ENCODE measurements around the gene NDUFS7. TPM values are rescaled to one million over a fixed set of nuclear protein-coding genes. Genes with fewer than 3 reads are reported as not detected.

The NDUFS7 gene
- total RNA-seq, 2 experiments from 2014 or later = 132 to 147 TPM

DNA sequence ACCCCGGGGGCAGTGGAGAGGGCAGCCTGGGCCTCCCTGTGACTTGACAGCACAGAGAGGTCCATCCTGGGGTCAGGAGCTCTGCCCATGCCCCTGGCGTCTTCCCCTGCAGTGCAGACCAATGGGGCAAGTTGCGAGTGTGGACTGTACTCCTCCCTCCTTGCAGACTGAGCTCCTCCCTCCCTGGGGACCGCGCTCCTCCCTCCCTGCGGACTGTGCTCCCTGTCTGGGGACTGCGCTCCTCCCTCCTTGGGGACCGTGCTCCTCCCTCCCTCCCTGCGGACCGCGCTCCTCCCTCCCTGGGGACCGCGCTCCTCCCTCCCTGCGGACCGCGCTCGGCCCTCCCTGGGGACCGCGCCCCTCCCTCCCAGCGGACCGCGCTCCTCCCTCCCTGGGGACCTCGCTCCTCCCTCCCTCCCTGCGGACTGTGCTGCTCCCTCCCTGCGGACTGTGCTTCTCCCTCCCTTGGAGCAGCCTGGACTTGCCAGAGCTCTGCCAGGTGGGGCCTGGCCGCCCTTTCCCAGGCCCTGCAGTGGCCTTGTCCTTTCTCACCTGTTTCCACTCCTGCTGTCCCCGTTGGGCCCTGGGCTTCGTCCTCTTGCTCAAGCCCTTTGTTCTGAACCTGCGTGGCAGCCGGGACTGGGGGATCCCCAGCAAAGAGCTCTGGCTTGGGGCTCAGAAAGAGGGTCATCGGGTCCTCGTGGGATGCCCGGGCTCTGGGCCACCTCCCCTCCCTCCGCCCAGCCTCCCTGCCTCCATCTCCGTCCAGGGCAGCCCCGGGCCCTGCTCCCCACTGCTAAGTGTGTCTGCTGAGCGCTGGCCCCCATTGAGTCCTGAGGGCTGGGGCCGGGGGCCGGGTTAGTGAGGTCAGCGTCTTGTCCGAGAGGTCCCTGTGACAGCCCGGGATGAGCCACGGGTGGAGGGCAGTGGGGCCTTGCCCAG, 10.8 kb downstream of the NDUFS7 start:
- Histone ChIP-seq H3K4me2 (ENCODE audit: low read length) (no peak overlapping the region), H3K4me1 (ENCODE audit: insufficient read depth, low read length, poor library complexity, severe bottlenecking) (no peaks in the 10 kb centered on the region), H3K4me3 (ENCODE audit: low read depth, low read length, poor library complexity, severe bottlenecking) (no peak overlapping the region), H3K27ac (ENCODE audit: low read depth, low read length, poor library complexity, severe bottlenecking) (no peak overlapping the region), H3K79me2 (ENCODE audit: insufficient read depth, low read depth, low read length) (no peaks in the 10 kb centered on the region), H4K20me1 (ENCODE audit: insufficient read depth, low read length) (no peaks in the 10 kb centered on the region), H3K9me3 (ENCODE audit: low read length) (no peaks in the 10 kb centered on the region), H3K9me2 (ENCODE audit: insufficient read depth, low read length) (no peaks in the 10 kb centered on the region), H3K36me3 (ENCODE audit: insufficient read depth, low read length) (peaks cover 64% of the 10 kb centered on the region), H2AFZ (ENCODE audit: low read length) (no peak overlapping the region)
- TF ChIP-seq CTCF (conservative IDR thresholded peaks at IDR 0.05; ENCODE audit: low read length) (no peak), EZH2phosphoT487 (IDR thresholded peaks at IDR 0.05; ENCODE audit: borderline replicate concordance, low read depth, low read length) (no peak)
- intact Hi-C loops (cut with micrococcal nuclease; ENCODE audit: unreplicated experiment) = no loop called here
- CTCF ChIA-PET (ENCODE audit: unreplicated experiment) = no interaction called here
- POLR2A ChIA-PET = interaction anchor here (0.7 kb wide), 1 partner anchor 114 kb away, joined by 4 read pairs; no protein-coding TSS in a partner anchor
- BruUV-seq (replicated peaks) = no TSS peak
- DNase-seq (ENCODE audit: low spot score) = no peak

- Histone ChIP-seq H2AFZ (ENCODE audit: low read length) (no peak overlapping the region), H4K20me1 (ENCODE audit: insufficient read depth, low read length) (no peaks in the 10 kb centered on the region), H3K27ac (ENCODE audit: low read depth, low read length, poor library complexity, severe bottlenecking) (no peak overlapping the region), H3K9me2 (ENCODE audit: insufficient read depth, low read length) (no peaks in the 10 kb centered on the region), H3K4me3 (ENCODE audit: low read depth, low read length, poor library complexity, severe bottlenecking) (no peak overlapping the region), H3K79me2 (ENCODE audit: insufficient read depth, low read depth, low read length) (no peaks in the 10 kb centered on the region), H3K4me2 (ENCODE audit: low read length) (no peak overlapping the region), H3K36me3 (ENCODE audit: insufficient read depth, low read length) (peaks cover 59% of the 10 kb centered on the region), H3K4me1 (ENCODE audit: insufficient read depth, low read length, poor library complexity, severe bottlenecking) (peaks cover 1% of the 10 kb centered on the region), H3K9me3 (ENCODE audit: low read length) (no peaks in the 10 kb centered on the region)
- no TSS peak for BruUV-seq (replicated peaks)
- ChIA-PET POLR2A (no interaction called here), CTCF (ENCODE audit: unreplicated experiment) (no interaction called here)
- intact Hi-C loops (cut with micrococcal nuclease; ENCODE audit: unreplicated experiment) = no loop called here
- TF ChIP-seq EZH2phosphoT487 (IDR thresholded peaks at IDR 0.05; ENCODE audit: borderline replicate concordance, low read depth, low read length) = no peak
- TF ChIP-seq CTCF (conservative IDR thresholded peaks at IDR 0.05; ENCODE audit: low read length) = no peak
- DNase-seq (ENCODE audit: low spot score) = no peak
These were observed 11.7 kb downstream of the NDUFS7 start for GRCh38 chr19:1395194-1396018.
